ENCODE measurements around the gene AXIN1.

The AXIN1 gene

DNA sequence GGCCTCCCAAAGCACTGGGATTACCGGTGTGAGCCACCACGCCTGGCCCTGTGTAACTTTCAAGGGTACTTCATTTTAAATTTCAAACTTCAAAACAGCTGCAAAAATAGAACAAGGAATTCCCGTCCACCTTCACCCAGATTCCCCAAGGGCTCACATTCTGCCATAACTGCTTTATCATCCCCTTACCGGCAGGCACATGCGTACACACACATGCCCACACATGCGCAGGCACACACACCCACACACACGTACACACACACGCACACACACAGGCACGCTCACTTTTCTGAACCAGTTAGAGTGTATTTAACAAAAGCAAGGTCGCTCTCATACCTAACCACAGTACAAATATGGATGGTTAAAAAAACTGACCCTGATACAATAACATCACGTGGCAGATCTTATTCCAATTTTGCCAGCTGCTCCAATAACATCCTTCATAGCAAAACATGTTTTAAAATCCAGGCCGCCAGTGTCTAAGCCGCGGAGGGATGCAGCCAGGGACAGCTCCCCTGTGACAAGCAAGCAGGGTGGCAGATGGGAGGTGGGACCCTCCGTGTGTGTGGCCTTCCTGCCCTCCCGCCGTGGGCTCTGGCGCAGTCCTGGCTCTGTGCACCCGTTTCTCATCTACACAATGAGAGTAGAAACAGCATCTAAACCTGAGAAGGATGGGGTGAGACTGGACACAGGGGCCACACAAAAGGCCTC, 46.5 kb downstream of the AXIN1 start:
- Histone ChIP-seq H3K4me1 (ENCODE audit: control insufficient read depth in 5 of 5, insufficient read depth in 5 of 5, low read length in 5 of 5) (peaks cover 0 to 2% (median 0%) of the 10 kb centered on the region in 5 donors), H3K9me3 (ENCODE audit: control insufficient read depth in 5 of 5, low read length in 5 of 5) (no peaks in the 10 kb centered on the region), H3K4me3 (ENCODE audit: low read depth in 1 of 5, low read length in 5 of 5) (no peak overlapping the region), H3K27ac (ENCODE audit: low read depth, low read length) (no peak overlapping the region), H3K36me3 (ENCODE audit: control insufficient read depth in 5 of 5, insufficient read depth in 5 of 5, low read length in 5 of 5) (peaks cover 0 to 77% (median 58%) of the 10 kb centered on the region in 5 donors), H3K9ac (ENCODE audit: low read length in 5 of 5) (no peak overlapping the region), H3K27me3 (ENCODE audit: control insufficient read depth in 5 of 5, insufficient read depth in 4 of 5, low read length in 5 of 5) (no peaks in the 10 kb centered on the region)

DNA sequence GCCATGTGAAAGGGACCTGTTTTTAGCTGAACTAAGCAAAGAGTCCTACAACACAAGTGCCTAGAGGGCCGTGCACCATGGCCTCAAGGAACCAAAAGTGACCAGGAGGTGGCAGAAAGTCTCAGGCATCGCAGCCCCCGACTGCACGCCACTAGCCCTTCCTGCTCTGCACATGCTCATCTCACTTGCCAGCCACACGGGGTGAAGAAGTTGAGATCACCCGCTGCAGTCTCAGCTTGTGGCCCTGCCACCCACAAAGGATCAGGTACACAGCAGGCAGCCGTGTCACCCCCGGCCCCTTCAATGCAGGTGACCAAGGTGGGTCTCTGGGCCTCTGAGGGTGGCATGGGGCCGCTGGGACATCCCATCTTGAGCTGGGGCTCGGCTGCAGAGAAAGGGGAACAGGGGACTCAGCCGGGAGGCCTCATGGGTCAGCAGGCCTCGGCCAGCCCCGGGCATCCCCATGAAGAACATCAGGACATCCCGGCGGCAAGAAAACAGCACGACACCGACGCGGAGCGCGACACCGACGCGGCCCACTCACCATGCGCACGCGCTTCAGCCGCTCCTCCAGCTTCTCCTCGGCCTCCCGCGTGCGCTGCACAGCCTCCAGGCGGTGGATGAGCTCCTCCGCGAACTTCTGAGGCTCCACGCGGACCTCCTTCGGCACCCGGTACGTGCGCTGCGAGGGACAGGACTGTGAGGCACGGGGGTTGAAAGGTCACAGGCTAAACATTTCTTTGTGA, 48.6 kb downstream of the AXIN1 start:
- Histone ChIP-seq H3K27me3 (ENCODE audit: control insufficient read depth in 5 of 5, insufficient read depth in 4 of 5, low read length in 5 of 5) (no peaks in the 10 kb centered on the region), H3K4me1 (ENCODE audit: control insufficient read depth in 5 of 5, insufficient read depth in 5 of 5, low read length in 5 of 5) (no peaks in the 10 kb centered on the region), H3K27ac (ENCODE audit: low read depth, low read length) (no peak overlapping the region), H3K4me3 (ENCODE audit: low read depth in 1 of 5, low read length in 5 of 5) (no peak overlapping the region), H3K36me3 (ENCODE audit: control insufficient read depth in 5 of 5, insufficient read depth in 5 of 5, low read length in 5 of 5) (peaks cover 0 to 63% (median 48%) of the 10 kb centered on the region in 5 donors), H3K9me3 (ENCODE audit: control insufficient read depth in 5 of 5, low read length in 5 of 5) (no peaks in the 10 kb centered on the region), H3K9ac (ENCODE audit: low read length in 5 of 5) (no peak overlapping the region)

DNA sequence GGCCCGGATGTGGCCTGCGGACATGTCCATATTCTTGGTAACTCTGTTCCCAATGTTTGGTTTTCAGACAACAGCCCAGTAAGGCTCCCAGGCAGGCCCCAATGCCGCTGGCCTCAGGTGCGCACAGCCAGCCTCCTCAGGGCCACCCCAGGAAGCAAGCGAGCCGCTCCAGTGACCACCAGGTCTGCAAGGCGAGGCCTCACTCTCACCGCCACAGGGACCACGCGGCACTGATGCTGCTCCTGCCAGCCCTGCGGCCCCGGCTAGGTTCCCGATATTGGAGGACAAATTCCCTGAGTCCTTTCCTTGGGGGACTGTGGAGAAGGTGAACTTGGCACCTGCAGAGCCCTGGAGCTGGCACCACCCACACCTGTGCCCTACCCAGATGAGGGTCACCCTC, 50.6 kb downstream of the AXIN1 start:
- peaks cover 0 to 58% (median 43%) of the 10 kb centered on the region in 5 donors for H3K36me3 ChIP-seq (ENCODE audit: control insufficient read depth in 5 of 5, insufficient read depth in 5 of 5, low read length in 5 of 5)
- H3K27ac ChIP-seq (ENCODE audit: low read depth, low read length): no peak overlapping the region
- no peak overlapping the region for H3K4me3 ChIP-seq (ENCODE audit: low read depth in 1 of 5, low read length in 5 of 5)
- no peaks in the 10 kb centered on the region for H3K9me3 ChIP-seq (ENCODE audit: control insufficient read depth in 5 of 5, low read length in 5 of 5)
- H3K4me1 ChIP-seq (ENCODE audit: control insufficient read depth in 5 of 5, insufficient read depth in 5 of 5, low read length in 5 of 5): no peaks in the 10 kb centered on the region
- H3K9ac ChIP-seq (ENCODE audit: low read length in 5 of 5): no peak overlapping the region
- H3K27me3 ChIP-seq (ENCODE audit: control insufficient read depth in 5 of 5, insufficient read depth in 4 of 5, low read length in 5 of 5): no peaks in the 10 kb centered on the region

- Histone ChIP-seq H3K36me3 (ENCODE audit: control insufficient read depth in 5 of 5, insufficient read depth in 5 of 5, low read length in 5 of 5) (peaks cover 0 to 58% (median 44%) of the 10 kb centered on the region in 5 donors), H3K9me3 (ENCODE audit: control insufficient read depth in 5 of 5, low read length in 5 of 5) (no peaks in the 10 kb centered on the region)
Measured at GRCh38 chr16:301235-301634, 51.3 kb downstream of the AXIN1 start.

GRCh38 chr16:297832-298231, 54.7 kb downstream of the AXIN1 start:
- Histone ChIP-seq H3K36me3 (ENCODE audit: control insufficient read depth in 5 of 5, insufficient read depth in 5 of 5, low read length in 5 of 5) (peaks cover 0 to 55% (median 41%) of the 10 kb centered on the region in 5 donors), H3K27ac (ENCODE audit: low read depth, low read length) (no peak overlapping the region), H3K9ac (ENCODE audit: low read length in 5 of 5) (no peak overlapping the region), H3K27me3 (ENCODE audit: control insufficient read depth in 5 of 5, insufficient read depth in 4 of 5, low read length in 5 of 5) (no peaks in the 10 kb centered on the region), H3K9me3 (ENCODE audit: control insufficient read depth in 5 of 5, low read length in 5 of 5) (no peaks in the 10 kb centered on the region), H3K4me3 (ENCODE audit: low read depth in 1 of 5, low read length in 5 of 5) (no peak overlapping the region), H3K4me1 (ENCODE audit: control insufficient read depth in 5 of 5, insufficient read depth in 5 of 5, low read length in 5 of 5) (no peaks in the 10 kb centered on the region)

More at GRCh38 chr16:301235-301634, 51.3 kb downstream of the AXIN1 start:
- no peak overlapping the region for H3K27ac ChIP-seq (ENCODE audit: low read depth, low read length)
- H3K27me3 ChIP-seq (ENCODE audit: control insufficient read depth in 5 of 5, insufficient read depth in 4 of 5, low read length in 5 of 5): no peaks in the 10 kb centered on the region
- no peak overlapping the region for H3K9ac ChIP-seq (ENCODE audit: low read length in 5 of 5)
- H3K4me1 ChIP-seq (ENCODE audit: control insufficient read depth in 5 of 5, insufficient read depth in 5 of 5, low read length in 5 of 5): no peaks in the 10 kb centered on the region
- H3K4me3 ChIP-seq (ENCODE audit: low read depth in 1 of 5, low read length in 5 of 5): no peak overlapping the region

DNA sequence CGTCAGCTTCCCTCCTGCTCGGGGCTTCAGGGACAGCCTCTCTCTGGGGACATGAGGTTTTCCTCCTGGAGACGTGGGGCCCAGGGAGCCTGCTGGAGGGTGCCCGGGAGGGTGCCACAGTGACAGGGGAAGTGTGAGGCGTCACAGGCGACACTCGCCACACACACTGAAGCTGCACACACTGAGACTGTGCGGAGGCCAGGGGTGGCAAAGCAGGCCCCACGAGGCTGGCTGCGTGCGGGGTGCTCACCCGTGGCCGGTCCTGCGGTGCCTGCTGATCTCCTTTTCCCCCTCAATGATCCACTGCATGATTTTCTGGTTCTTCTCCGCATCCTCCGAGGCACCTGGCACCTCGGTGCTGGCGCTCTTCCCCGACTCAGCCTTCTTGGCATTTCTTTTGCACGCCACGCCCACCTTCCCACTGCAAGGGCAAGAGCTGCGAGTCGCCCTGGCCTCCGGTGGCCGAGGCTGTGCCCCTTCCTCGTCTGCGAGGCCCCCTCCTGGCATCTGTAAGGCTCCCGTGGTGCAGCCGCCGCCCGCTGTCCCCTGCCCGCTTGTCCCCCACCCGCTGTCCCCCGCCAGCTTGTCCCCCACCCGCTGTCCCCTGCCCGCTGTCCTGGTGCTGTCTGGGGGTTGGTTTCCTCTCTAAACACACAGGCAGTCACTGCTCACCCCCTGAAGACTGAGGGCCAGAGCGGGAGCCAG, 55.6 kb downstream of the AXIN1 start:
- Histone ChIP-seq H3K4me1 (ENCODE audit: control insufficient read depth in 5 of 5, insufficient read depth in 5 of 5, low read length in 5 of 5) (no peaks in the 10 kb centered on the region), H3K9ac (ENCODE audit: low read length in 5 of 5) (no peak overlapping the region), H3K27ac (ENCODE audit: low read depth, low read length) (no peak overlapping the region), H3K36me3 (ENCODE audit: control insufficient read depth in 5 of 5, insufficient read depth in 5 of 5, low read length in 5 of 5) (peaks cover 0 to 55% (median 41%) of the 10 kb centered on the region in 5 donors), H3K9me3 (ENCODE audit: control insufficient read depth in 5 of 5, low read length in 5 of 5) (no peaks in the 10 kb centered on the region), H3K27me3 (ENCODE audit: control insufficient read depth in 5 of 5, insufficient read depth in 4 of 5, low read length in 5 of 5) (no peaks in the 10 kb centered on the region), H3K4me3 (ENCODE audit: low read depth in 1 of 5, low read length in 5 of 5) (no peak overlapping the region)

GRCh38 chr16:296276-296675, 56.2 kb downstream of the AXIN1 start:
- H3K9ac ChIP-seq (ENCODE audit: low read length in 5 of 5): no peak overlapping the region
- no peak overlapping the region for H3K4me3 ChIP-seq (ENCODE audit: low read depth in 1 of 5, low read length in 5 of 5)
- H3K36me3 ChIP-seq (ENCODE audit: control insufficient read depth in 5 of 5, insufficient read depth in 5 of 5, low read length in 5 of 5): peaks cover 0 to 55% (median 44%) of the 10 kb centered on the region in 5 donors
- no peaks in the 10 kb centered on the region for H3K4me1 ChIP-seq (ENCODE audit: control insufficient read depth in 5 of 5, insufficient read depth in 5 of 5, low read length in 5 of 5)
- no peaks in the 10 kb centered on the region for H3K9me3 ChIP-seq (ENCODE audit: control insufficient read depth in 5 of 5, low read length in 5 of 5)
- H3K27ac ChIP-seq (ENCODE audit: low read depth, low read length): no peak overlapping the region
- H3K27me3 ChIP-seq (ENCODE audit: control insufficient read depth in 5 of 5, insufficient read depth in 4 of 5, low read length in 5 of 5): no peaks in the 10 kb centered on the region

- no peak overlapping the region for H3K4me3 ChIP-seq (ENCODE audit: low read depth in 1 of 5, low read length in 5 of 5)
- no peak overlapping the region for H3K27ac ChIP-seq (ENCODE audit: low read depth, low read length)
Measured at GRCh38 chr16:293043-293775, 59.3 kb downstream of the AXIN1 start.

GRCh38 chr16:291539-291938, 61.0 kb downstream of the AXIN1 start:
- Histone ChIP-seq H3K9me3 (ENCODE audit: control insufficient read depth in 5 of 5, low read length in 5 of 5) (no peaks in the 10 kb centered on the region), H3K27ac (ENCODE audit: low read depth, low read length) (no peak overlapping the region), H3K4me1 (ENCODE audit: control insufficient read depth in 5 of 5, insufficient read depth in 5 of 5, low read length in 5 of 5) (no peaks in the 10 kb centered on the region), H3K4me3 (ENCODE audit: low read depth in 1 of 5, low read length in 5 of 5) (no peak overlapping the region), H3K27me3 (ENCODE audit: control insufficient read depth in 5 of 5, insufficient read depth in 4 of 5, low read length in 5 of 5) (no peaks in the 10 kb centered on the region), H3K9ac (ENCODE audit: low read length in 5 of 5) (no peak overlapping the region), H3K36me3 (ENCODE audit: control insufficient read depth in 5 of 5, insufficient read depth in 5 of 5, low read length in 5 of 5) (peaks cover 0 to 82% (median 67%) of the 10 kb centered on the region in 5 donors)

More at GRCh38 chr16:293043-293775, 59.3 kb downstream of the AXIN1 start:
- H3K27me3 ChIP-seq (ENCODE audit: control insufficient read depth in 5 of 5, insufficient read depth in 4 of 5, low read length in 5 of 5): no peaks in the 10 kb centered on the region
- peaks cover 0 to 81% (median 69%) of the 10 kb centered on the region in 5 donors for H3K36me3 ChIP-seq (ENCODE audit: control insufficient read depth in 5 of 5, insufficient read depth in 5 of 5, low read length in 5 of 5)
- no peaks in the 10 kb centered on the region for H3K4me1 ChIP-seq (ENCODE audit: control insufficient read depth in 5 of 5, insufficient read depth in 5 of 5, low read length in 5 of 5)
- no peak overlapping the region for H3K9ac ChIP-seq (ENCODE audit: low read length in 5 of 5)
- no peaks in the 10 kb centered on the region for H3K9me3 ChIP-seq (ENCODE audit: control insufficient read depth in 5 of 5, low read length in 5 of 5)

All from subcutaneous abdominal adipose tissue (tissue), 5 donors.